SU-DHL-6 (cell line): ENCODE data around the gene MRAP2.

Experiments
- EZH2phosphoT487 ChIP-seq: fragments of 200-600 bp; sonication (generic), shearing (Covaris generic); conservative IDR thresholded peaks from 2 replicates; pipeline ENCODE4 v1.6.1; 2018; ENCODE audit warnings: mild to moderate bottlenecking, antibody characterized with exemption, low read length, moderate library complexity, mixed read lengths
- TF ChIP-seq, protein P1 (sequence below): fragments of 200-600 bp; sonication (generic); IDR thresholded peaks from one replicate; pipeline ENCODE4 v1.5.1; 2017; ENCODE audit warnings: antibody characterized with exemption, mild to moderate bottlenecking, low read length, moderate library complexity; ENCODE audit not compliant: insufficient read depth, poor library complexity, severe bottlenecking

DNA sequence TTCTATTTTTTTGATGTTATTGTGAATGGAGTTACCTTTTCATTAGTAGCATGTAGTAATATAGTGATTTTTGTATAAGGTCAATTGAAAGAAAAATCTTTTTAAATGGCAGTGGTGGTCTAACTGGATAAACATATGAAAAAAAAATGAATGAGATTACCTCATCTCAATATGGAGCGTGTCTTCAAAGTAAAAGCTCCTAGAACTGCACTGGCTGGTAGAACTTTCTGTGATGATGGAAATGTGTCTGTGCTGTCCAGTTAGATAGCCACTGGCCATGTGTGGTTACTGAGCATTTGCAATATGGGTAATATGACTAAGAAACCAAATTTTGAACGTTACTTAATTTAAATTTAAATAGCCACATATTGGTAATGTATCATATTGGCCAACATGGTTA, 44.1 kb downstream of the MRAP2 start:
- TF ChIP-seq, protein P1, sequence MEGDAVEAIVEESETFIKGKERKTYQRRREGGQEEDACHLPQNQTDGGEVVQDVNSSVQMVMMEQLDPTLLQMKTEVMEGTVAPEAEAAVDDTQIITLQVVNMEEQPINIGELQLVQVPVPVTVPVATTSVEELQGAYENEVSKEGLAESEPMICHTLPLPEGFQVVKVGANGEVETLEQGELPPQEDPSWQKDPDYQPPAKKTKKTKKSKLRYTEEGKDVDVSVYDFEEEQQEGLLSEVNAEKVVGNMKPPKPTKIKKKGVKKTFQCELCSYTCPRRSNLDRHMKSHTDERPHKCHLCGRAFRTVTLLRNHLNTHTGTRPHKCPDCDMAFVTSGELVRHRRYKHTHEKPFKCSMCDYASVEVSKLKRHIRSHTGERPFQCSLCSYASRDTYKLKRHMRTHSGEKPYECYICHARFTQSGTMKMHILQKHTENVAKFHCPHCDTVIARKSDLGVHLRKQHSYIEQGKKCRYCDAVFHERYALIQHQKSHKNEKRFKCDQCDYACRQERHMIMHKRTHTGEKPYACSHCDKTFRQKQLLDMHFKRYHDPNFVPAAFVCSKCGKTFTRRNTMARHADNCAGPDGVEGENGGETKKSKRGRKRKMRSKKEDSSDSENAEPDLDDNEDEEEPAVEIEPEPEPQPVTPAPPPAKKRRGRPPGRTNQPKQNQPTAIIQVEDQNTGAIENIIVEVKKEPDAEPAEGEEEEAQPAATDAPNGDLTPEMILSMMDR: no peak
- no peak for TF ChIP-seq EZH2phosphoT487
